Glomerular visceral epithelial cell (primary cell): ENCODE results near the gene MAPK4.

Source experiments
- DNase-seq: peaks from one replicate; pipeline ENCODE4 v3.0.0-alpha.2; 2016; ENCODE audit errors: extremely low spot score

MAPK4 gene

DNA sequence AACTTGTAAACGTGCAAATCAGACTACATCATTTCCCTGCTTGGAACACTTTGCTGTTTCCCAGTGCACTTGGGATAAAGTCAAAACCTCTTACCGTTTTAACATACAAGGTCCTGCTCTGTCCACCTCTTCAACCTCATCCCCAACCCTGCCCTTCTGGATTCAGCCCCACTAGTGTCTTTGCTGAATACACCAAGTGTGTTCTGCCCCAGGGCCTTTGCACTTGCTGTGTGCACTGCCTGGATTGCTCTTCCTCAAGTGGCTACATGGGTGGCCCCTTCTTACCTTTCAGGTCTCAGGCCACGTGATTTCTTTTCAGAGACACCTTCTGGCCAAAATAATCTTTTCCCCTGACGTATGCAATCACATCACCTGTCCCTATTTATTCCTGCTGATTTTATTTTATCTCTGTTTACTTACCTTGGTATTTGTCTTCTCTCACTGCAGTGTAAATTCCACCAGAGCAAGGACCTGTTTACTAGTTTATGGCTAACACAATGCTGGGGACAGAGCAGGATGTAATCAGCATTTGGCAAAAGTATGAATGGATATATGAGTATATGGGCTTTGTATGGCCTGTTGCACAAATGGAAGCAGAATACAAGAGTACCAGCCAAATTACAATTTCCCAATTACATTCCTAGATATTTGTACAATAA is 63.9 kb downstream of the MAPK4 start:
- no peak for DNase-seq

DNA sequence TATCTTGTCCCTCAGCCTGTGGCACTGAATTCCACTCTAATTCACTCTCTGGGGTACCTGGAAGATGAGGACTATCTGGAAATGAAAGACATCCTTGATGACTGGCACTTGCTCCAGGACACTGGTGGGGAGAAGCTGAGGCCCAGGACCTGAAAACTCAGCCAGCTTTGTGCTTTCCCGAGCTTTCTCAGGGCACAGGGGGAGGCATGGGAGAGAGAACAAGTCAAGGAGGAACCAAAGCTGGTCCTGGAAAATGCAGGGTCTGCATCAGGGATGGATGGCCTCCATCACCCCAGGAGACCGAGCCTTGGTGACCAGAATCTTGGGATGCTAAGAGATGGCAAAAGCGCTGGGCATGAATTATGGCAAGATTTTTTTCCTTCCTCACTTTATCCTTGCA is 65.1 kb downstream of the MAPK4 start:
- DNase-seq, result no peak

DNA sequence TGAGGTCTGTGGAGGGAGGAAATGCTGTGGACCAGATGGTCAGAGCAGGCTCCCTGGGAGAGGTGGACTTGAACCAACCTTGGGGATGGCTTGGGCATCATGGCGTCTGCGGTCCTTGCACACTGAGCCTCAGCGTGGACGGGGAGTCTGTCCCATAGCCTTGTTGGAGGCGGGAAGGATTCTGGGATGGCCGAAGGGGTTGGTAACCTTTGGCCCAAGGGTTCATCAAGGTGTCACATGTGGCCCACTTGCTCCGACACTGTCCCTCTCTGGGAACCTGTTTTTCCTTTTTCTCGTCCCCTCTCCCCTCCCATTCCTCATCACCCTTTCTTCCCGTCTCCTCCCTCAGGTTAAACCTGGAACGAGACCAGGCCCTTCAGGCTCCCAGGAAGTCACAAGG is 66.4 kb downstream of the MAPK4 start:
- DNase-seq, result no peak

DNA sequence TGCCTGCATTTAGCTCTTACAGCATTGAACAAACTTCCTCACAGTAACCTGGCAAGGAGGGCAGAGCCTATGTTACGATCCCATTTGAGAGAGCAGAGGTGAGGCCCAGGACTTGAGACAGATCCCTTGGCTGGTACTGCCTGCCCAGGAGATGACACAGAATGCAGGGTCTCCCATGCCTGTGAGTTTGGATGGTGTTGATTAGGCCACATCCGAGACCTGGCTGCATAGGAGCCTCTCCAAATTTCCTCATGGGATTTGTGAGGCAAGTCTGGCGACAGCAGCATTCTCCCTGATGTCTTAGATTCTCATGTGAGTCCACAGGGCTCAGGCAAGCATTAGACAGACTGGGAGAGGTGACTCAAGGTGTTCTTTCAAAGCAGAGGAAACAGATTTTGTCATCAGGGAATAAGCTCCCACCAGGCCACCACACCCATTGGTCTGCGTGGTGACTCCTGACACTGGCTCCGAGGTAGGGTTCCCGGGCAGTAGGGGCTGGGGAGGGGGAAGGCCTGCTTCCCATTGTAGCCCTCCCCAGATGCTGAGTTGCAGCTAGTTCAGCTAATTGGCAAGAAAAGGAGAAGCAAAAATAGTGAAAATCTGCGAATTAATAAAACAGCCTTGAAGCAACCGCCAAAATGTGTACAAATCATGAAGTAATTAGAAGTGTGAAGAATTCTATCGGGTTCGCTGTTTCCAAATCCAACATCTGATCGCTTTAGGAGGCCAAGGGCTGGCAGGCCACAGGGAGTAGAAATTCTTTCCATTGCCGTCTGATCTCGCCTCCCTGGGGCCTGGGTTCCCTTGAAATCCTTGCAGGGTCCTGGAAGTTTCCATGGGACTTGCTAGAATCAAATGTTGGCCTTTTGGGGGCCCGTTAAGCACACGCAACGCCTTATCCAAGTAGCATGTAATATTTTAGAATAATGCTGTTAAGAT is 68.0 kb downstream of the MAPK4 start:
- DNase-seq, result no peak

DNA sequence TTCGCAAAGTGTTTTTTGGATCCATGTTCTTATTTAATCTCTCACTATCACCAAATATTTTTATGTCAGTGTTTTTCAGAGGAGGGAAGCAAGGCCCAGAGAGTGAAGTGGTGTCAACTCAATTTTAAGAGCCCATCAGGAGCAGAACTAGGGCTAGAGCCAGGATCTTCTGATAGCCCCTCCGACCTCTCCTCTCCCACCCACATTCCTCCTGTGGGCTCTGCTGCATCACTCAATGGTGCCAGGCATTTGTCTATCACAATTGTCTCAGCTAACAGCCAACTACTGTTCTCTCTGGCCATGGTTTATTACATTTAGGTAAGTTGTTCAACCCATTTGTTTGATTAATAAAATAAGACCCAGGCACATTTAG is 68.6 kb downstream of the MAPK4 start:
- no peak for DNase-seq

DNA sequence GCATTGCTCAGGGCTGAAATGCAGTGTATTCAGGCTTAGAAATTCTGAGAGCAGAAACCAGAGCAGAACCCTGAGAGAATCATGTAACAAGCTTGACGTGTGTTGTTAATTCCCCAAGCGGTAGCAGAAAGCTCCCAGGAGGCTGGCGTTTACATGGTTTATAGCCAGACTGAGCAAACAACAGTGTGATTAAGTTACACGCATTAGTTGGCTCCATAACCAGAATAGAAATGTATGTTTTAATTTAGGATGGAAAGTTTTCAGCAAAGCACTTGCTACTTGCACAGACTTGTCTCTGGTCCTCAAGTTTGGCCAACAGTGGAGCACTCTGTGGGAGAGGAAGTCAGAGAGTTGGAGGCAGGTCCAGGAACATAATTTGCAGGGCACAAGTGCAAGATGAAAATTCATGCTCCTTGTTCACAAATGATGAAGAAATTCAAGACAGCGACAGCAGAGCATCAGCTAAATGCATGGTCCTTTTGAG is 69.3 kb downstream of the MAPK4 start:
- DNase-seq, result no peak

DNA sequence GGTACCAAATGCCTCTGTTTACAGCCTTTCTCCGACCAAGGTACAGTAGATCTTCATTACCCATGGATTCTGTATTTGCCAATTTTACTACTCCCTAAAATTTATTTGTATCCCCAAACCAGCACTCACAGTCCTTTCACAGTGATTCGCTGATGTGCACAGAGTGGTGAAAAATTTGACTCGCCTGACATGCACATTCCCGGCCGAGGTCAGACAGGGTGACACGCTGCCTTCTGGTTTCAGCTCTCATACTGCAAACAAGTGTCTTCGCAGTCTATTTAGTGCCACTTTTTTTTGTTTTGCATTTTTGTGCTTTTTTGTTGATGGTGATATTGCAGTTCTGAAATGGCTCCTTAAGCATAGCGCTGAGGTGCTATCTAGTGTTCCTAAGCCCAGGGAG is 71.0 kb downstream of the MAPK4 start:
- DNase-seq, result no peak

DNA sequence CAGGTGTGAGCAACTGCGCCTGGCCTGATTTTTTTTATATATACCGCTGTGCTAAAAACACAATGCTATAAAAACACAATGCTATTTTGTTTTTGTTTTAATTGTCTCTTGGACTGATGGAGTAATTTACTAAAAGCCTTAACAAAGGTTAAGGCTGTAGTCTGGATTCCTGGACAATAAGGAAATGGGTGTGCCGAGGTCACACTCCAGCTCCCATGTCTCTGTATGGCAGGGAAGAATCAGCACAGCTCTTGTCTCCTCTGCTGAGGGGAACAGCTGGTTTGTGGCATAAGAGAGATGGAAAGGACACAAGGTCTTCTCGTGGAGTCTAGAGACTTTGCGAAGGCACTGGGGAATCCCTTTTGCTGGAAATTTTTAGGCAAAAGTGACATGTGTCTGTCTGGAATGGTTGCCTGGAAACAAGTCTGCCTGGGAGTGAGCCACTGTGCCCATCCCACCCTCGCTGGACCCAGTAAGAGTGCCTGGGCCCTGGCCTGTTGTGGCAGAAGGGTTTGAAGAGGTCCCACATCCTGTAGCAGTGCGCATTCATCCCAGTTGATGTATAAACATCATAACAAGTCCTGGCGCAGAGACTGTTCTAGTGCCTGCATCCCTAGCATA is 73.1 kb downstream of the MAPK4 start:
- no peak for DNase-seq

DNA sequence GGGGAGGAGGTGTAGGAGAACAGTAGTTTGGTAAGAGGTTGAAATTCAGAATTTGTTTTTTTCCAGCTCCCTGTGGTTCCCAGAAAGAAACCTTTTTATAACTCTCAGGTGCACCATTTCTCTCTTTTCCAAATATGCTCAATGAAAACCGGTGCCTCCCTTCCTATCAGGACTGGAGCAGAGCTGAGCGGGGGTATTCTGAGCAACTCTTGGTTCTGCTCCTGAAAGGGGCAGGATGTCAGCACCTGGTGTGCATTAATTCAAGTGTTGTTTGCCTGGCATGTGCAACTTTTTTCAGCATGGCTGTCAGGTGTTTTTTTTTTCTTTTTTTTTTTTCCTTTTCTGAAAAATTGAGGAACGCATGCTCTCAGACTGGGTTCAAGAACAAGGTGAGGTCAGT is 74.1 kb downstream of the MAPK4 start:
- DNase-seq, result no peak

DNA sequence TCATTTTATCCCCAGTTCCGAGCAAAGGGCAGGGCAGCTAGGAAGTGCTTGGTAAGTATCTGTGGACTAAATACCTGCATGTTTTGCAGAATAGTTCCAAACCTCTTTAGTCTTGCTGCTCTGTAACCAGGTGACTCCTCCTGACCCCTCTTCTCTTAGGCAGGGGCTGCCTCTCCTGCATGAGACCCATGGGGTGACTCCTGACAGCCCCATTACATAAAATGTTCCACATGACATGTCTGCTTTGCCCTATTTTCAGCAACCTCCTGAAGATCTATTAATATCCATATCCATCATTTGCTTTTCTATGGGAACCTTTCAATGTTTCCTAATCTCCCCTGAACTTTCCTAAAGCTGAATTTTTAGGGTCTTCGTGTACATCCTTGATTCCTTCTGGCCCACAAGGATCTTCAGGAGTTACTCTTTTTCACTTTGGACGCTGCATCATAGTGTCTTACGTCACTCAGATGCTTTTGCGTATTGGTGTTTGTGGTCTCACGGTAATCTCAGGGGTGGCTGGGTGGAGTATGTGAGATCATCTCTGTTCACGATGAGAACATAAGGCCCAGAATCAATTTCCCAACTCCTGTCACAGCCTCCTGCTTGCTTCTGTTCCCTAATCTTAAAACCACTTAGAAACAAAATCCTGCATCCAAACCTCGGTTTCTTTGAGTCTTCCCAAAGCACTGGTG is 76.6 kb downstream of the MAPK4 start:
- no peak for DNase-seq

DNA sequence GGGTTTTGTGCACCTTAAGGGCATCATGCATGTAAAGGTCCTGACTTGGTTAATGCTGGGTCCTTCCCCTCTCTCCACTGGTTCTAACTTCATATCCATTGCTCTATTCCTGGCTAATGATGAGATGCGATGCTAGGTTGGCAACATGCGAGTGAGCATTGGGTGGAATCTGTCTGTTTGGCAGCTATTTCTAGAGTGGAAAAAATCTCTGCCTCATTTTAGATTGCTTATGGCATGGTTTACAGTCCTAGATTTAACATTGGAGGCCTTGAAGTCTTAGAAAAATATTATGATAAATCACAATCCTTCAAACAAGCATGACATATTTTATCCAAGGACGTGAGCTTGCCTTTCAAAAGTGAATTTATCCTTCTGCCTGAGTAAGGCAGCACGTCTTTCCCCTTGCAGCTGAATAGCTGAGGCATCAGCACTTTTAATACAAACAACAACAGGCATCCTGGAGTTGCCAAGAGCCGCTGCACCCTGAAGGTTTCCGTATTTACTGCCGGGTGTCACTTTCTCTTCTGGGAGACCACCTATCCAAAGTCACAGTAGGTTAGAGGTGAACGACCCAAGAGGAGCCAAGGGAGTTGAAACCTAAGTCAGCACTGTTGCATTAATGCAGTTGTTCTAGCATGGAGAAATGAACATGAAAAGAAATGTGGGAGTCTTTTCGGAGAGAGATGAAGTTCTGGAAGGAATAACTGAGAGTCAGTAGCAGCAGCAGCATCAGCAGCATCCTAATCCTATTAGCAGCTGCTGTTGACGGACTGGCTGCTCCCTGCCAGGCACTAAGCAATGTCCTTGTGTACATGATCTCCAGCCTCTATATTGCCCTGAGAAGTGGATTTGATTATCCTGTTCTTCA is 78.4 kb downstream of the MAPK4 start:
- no peak for DNase-seq

DNA sequence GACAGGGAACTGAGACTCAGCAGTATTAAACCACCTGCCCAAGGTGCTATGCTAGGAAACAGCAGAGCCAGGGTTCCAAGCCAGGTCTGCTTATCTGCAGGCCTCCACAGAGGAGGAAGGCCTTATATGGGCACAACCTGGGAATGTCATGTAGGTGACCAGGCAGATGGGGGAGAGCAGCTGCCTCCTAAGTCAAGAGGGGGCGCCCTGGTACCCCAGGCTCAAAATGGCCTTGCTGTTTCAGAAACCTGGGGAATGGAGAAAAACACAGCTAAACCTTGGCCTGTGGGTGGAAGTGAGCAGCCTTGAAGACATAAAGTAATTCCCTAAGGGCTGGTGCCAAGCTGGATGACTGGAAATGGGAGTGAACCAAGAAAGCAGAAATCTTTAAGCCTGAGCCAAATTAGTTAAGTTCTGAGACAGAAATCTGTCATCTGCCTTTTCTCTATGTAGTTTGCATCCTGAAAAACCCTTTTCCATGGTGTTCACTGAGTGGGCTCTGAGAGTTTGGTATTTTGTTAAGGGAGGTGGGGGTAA is 79.1 kb downstream of the MAPK4 start:
- no peak for DNase-seq

DNA sequence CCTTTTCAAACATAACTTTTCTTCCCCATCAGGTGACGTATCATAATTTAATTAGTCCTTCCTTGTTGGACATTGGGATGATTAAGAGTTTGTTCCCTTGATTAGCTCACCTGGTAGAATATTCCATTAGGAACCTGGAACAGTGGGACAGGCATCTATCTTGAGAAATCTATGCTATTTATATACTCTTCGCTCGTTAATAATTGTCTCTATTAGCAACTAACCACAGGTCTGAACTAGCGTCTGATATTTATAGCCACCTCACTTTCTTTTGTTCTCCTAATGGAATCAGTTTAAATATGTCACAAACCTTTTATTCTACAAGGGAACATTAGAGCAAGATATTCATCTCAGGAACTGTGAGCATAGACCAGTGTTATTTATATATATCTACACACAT is 79.8 kb downstream of the MAPK4 start:
- no peak for DNase-seq

DNA sequence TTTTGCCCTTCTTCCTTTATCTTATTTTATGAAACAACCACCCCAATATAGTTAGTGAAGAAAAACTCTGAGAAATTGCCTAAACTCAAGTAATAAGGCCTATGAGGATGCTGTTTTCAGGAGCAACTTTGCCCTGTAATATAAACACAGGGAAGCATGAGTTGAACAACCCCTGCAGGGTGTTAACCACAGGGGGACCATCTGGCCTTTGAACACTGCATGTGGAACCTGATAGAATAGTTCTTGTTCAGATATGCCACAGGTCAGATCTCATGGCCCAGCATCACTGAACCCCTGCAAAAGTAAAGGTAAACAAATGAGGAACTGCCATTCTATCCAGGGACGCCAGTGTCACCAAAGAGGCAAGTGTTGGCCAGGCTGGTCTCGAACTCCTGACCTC is 82.6 kb downstream of the MAPK4 start:
- no peak for DNase-seq

DNA sequence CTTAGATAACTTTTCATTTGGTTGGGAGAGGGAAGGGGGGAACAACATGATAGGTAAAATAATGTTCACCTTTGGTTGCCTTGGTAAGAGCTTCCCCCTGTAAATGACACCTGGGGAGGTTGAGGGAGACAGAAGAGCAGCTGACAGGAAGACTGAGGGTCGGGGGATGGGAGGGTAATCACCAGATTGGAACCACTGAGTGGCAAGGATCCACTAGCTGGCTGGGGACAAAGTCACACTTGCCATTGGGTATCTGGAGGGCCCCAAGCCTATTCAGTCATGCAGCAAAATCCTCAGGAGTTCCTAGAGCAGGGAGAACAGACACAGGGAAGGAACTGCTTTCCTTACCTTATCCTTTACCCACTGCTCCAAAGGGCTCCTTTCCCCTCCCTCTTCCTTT is 84.3 kb downstream of the MAPK4 start:
- no peak for DNase-seq

DNA sequence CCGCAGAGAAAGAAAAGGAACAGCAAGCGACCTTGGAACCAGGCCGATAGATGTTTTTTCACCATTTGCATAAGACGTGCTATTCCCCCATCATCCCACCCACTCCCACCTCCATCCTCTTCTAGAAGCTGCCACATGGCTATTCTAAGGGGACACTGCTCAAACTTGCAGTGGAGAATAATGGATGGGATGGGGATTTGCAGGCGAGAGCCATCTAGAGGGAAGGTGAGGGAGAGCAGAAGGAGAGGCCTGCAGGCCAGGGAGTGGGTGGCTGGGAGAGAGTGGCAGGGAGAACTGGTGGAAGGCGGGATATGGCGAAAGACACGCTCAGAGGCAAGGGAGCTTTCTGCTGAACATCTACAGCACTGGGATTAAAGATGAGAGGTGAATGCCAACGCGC is 84.9 kb downstream of the MAPK4 start:
- DNase-seq, result peak; percentile 2

DNA sequence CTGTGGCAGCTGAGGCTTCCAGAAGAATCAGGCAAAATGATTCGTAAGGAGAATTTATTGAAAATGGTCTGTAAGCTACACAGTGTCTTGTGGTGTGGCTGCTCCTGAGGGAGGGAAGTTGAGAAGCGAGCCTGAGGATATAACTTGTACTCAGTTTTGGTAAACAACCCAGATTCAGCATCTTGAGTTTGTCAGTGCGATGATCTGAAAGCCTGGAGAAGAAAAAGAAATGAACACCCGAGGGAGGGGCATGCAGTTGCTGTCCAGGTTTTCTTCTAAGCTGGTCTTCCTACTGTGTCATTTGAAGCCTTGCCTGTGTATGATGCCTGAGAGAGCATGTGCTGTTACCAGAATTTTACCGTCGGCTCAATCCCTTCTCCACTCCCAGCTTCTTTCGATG is 87.3 kb downstream of the MAPK4 start:
- no peak for DNase-seq

DNA sequence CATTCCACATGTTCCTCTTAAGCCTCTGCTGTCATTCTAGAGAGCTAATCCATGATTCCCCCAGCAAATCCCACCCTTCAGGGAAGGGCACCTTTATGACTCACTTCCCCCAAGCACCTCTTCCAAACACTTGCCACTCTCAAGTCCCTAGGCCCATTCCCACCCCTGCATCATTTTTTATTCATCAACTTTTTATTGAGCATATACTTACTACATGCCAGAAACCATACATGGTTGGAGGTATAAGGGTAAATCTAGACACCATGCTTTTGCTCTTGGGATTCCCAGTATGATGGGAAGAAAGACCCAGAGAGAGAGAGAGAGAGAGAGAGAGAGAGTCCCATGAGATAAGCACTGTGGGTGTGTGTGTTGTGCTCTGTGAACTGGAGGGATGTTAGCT is 87.9 kb downstream of the MAPK4 start:
- no peak for DNase-seq

DNA sequence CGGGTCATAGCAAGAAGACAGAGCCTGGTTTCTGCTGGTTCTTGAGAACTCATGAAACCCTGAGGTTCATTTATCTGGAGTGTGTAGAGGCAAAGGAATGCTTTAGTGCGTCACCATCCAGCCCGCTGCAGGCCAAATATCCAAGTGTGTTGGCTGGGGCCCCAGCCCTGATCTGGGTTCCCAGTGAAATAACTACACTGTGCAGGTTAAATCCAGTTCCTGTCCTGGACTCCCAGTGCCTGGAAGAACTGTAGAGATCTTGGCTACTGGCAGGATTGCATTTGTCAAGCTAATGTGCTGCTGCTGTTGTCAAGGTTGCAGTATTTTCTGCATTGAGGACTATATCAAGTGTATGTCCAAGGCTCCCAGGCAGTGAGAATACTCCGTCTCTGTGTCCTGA is 89.9 kb downstream of the MAPK4 start:
- no peak for DNase-seq

DNA sequence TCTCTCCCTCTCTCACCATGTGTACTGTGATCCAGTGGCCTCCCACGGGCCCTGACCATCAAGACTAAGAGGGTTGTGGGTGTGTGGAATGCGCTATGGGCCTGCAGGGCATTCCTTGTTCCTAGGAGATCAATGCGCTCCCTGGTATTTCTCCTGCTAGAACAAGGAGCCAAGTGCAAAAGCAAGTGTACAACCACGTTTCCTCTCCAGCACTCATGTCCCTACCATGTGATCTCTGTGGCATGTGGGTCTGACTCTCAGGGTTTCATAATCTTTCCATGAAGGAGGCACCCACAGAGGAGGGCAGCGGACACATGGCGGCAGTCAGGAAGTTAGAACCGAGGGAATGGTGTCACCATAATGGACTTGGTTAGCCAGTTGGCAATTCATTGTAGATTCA is 91.4 kb downstream of the MAPK4 start:
- no peak for DNase-seq
